Left renal cortex interstitium (tissue), 4 donors: ENCODE data around the gene PARVA. TPM values are rescaled to one million over a fixed set of nuclear protein-coding genes. Genes with fewer than 3 reads are reported as not detected.

ENCODE experiments used
- DNase-seq, 4 donors: peaks; one replicate each; pipeline ENCODE4 v3.0.0-alpha.2; 2013; ENCODE audit warnings: low read depth in 4 of 4, low spot score in 2 of 4, missing footprints in 1 of 4
- polyA plus RNA-seq, 4 donors: library from polyadenylated mRNA; unstranded; fragments of 120-200 nt; gene quantifications; one replicate each; pipeline ENCODE4 v1.2.1, GENCODE V29; 2013; ENCODE audit not compliant: insufficient read length in 4 of 4

PARVA gene
- polyA plus RNA-seq, 4 donors = 104 to 120 (median 116) TPM

DNA sequence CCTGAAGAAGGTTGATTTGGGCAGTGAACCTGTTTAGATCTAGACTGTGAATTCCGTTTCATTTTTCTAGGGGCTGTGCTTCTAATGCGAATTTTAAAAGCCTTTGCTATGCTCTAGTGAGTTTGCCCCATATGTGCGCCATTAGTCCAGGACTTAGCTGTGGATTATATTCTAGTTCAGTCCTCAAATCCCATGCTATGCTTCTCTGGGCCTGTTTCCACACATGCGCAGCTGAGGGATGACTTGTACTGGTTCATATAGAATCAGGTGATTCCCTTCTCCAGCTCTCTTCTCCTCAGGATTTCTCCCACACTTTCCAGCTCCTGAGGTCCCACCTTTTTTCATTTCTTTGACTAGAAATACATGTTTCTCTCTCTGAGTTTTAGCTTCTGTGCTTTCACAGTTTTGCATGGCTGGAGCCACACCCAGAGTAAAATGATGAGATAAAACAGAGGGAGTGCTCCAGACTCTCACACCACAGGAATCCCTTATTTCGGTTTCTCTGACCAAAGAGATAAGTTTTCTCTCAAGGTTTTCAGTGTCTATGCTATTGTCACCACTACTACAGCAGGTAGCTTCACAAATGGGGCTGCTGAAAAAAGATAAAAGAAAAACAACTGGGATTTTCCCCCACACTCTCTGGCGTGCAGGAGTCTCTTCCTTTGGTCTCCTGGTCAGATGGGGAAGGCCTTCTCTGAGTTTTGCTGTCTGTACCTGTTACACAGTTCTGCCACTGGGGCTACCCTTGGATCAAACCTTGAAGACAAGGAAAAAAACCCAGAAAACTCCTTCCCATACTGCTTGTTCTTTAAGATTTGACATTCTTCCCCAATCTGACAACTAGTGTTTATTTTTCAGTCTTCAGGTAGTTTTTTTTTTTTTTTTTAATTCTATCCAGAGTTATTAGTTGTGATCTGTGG is 200.6 kb downstream of the PARVA start:
- DNase-seq = no peak

DNA sequence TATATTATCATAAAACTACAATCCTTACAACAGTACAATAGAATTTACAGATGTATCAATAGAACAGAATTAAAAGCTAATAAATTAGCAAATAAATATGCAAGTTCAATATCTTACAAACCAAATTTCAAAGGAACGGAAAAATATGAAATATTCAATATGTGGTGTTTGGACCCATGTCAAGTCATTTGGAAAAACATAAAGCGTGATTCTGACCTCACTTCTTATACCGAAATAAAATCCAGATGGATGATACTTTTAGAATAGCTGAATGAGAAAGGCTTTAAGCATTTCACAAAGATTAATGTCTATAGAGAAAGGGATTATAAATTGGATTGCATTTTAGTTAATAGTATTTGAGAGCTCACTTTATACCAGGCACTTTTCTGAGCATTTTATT is 204.0 kb downstream of the PARVA start:
- no peak for DNase-seq

DNA sequence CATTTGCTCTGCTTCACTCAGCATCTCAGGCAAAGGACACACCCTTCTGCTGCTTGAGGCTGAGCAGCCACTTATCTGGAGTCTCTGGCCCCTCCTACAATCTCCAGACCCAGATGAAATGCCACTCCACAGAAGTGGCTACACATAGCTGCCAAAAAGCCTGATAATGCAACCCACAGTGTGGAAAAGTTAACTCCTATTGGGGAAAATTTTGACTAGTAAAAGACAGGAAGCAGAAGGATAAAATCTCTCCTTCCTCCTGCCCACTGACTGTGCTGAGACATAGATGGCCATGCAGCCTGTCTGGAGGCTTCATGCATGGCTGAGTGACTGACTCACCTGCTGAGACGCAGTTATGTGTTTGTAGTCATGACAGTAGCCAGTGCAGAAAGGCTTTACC is 204.6 kb downstream of the PARVA start:
- DNase-seq = peak in 1 of 4 donors; percentile 24
